ENCODE measurements around the gene RAD51C.

DNA sequence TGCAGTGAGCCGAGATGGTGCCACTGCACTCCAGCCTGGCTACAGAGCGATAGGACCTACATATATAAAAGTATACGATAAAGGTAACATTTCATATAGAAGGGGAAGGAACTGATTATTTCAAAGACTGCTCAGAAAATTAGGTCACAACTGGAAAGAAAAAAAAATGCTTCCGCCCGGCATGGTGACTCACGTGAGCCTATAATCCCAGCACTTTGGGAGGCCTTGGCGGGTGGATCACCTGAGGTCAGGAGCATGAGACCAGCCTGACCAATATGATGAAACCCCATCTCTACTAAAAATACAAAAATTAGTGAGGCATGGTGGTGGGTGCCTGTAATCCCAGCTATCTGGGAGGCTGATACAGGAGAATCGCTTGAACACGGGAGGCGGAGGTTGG is 8.4 kb upstream of the RAD51C start:
- TF ChIP-seq, protein P1, sequence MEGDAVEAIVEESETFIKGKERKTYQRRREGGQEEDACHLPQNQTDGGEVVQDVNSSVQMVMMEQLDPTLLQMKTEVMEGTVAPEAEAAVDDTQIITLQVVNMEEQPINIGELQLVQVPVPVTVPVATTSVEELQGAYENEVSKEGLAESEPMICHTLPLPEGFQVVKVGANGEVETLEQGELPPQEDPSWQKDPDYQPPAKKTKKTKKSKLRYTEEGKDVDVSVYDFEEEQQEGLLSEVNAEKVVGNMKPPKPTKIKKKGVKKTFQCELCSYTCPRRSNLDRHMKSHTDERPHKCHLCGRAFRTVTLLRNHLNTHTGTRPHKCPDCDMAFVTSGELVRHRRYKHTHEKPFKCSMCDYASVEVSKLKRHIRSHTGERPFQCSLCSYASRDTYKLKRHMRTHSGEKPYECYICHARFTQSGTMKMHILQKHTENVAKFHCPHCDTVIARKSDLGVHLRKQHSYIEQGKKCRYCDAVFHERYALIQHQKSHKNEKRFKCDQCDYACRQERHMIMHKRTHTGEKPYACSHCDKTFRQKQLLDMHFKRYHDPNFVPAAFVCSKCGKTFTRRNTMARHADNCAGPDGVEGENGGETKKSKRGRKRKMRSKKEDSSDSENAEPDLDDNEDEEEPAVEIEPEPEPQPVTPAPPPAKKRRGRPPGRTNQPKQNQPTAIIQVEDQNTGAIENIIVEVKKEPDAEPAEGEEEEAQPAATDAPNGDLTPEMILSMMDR (IDR thresholded peaks at IDR 0.05) = no peak
- TF ChIP-seq ZFX (IDR thresholded peaks at IDR 0.05; ENCODE audit: borderline replicate concordance) = no peak

Measured in 22Rv1 (cell line).